Left colon (tissue), 2 donors: ENCODE measurements around the gene C1orf159. TPM values are rescaled to one million over a fixed set of nuclear protein-coding genes. Genes with fewer than 3 reads are reported as not detected.
"Not testable (repeated sequence)": the region's sequence is repeated elsewhere in the genome, so short reads cannot be mapped to it uniquely, and the experiment has no call there.

Experiments used
- ATAC-seq: fragments of 200-7000 bp; cut with Tn5 transposase; one replicate; pipeline ENCODE4 v1.9.1; 2020; ENCODE audit warnings: mild to moderate bottlenecking, moderate library complexity
- DNase-seq, 2 donors: peaks; one replicate each; pipeline ENCODE4 v3.0.0-alpha.2; 2020
- intact Hi-C, 2 donors: fragments of 100-400 bp; cut with DNase I in 1 of 2; cut with micrococcal nuclease in 1 of 2; formaldehyde crosslinking; loops; one replicate each; pipeline versions ENCODE4 v1.11.2 to v1.14.0; 2022; cut with DNase I, micrococcal nuclease
- total RNA-seq, 2 donors: library from RNA; stranded (reverse); fragmentation: NEBNext Ultra II Directional; extraction: Animal tissue kit (Norgen Biotek cat#: 25700); gene quantifications; one replicate each; pipeline ENCODE4 v1.2.1, GENCODE V29; 2021
- donor health status: DM: no; HTN: no; CAD: no.
- donor health status: DM: yes; HTN: yes; CAD: no.

C1orf159 gene
- total RNA-seq, 2 donors from 2014 or later: 17.6 to 28.6 TPM

GRCh38 chr1:1079408-1080121 is 36.3 kb downstream of the C1orf159 start:
- peak; percentile 69 to 72 for DNase-seq
- intact Hi-C loops: no loop called here

GRCh38 chr1:1077396-1077795 is 38.5 kb downstream of the C1orf159 start:
- not testable (repeated sequence) for ATAC-seq

More at GRCh38 chr1:1079408-1080121, 36.3 kb downstream of the C1orf159 start:
- peak; percentile 78 for ATAC-seq

GRCh38 chr1:1075148-1075935 is 40.5 kb downstream of the C1orf159 start:
- intact Hi-C loops: no loop called here
- peak; percentile 14 to 33 for DNase-seq
- ATAC-seq: no peak

More at GRCh38 chr1:1077396-1077795, 38.5 kb downstream of the C1orf159 start:
- intact Hi-C loops, DNase-seq: not testable (repeated sequence)

GRCh38 chr1:1074631-1075147 is 41.2 kb downstream of the C1orf159 start:
- intact Hi-C loops: no loop called here
- ATAC-seq (peak; percentile 23), DNase-seq (peak in 1 of 2 donors; percentile 31)

GRCh38 chr1:1073743-1074587 is 41.9 kb downstream of the C1orf159 start, which contains the start of gene RNF223:
TSS of gene RNF223 (minus strand) at chr1:1074306. CDS start at chr1:1072566, 1,740 bp downstream.
- ATAC-seq (peak; percentile 76), DNase-seq (peak; percentile 85 to 87)
- intact Hi-C loops: no loop called here

- intact Hi-C loops: no loop called here
- DNase-seq (no peak), ATAC-seq (no peak)
These were observed 42.8 kb downstream of the C1orf159 start for GRCh38 chr1:1072849-1073742.

GRCh38 chr1:1072299-1072848 is 43.5 kb downstream of the C1orf159 start:
- no peak for ATAC-seq
- intact Hi-C loops: no loop called here
- no peak for DNase-seq

- no peak for ATAC-seq
- no peak for DNase-seq
- intact Hi-C loops: no loop called here
These were observed 44.2 kb downstream of the C1orf159 start for GRCh38 chr1:1071486-1072298.

DNA sequence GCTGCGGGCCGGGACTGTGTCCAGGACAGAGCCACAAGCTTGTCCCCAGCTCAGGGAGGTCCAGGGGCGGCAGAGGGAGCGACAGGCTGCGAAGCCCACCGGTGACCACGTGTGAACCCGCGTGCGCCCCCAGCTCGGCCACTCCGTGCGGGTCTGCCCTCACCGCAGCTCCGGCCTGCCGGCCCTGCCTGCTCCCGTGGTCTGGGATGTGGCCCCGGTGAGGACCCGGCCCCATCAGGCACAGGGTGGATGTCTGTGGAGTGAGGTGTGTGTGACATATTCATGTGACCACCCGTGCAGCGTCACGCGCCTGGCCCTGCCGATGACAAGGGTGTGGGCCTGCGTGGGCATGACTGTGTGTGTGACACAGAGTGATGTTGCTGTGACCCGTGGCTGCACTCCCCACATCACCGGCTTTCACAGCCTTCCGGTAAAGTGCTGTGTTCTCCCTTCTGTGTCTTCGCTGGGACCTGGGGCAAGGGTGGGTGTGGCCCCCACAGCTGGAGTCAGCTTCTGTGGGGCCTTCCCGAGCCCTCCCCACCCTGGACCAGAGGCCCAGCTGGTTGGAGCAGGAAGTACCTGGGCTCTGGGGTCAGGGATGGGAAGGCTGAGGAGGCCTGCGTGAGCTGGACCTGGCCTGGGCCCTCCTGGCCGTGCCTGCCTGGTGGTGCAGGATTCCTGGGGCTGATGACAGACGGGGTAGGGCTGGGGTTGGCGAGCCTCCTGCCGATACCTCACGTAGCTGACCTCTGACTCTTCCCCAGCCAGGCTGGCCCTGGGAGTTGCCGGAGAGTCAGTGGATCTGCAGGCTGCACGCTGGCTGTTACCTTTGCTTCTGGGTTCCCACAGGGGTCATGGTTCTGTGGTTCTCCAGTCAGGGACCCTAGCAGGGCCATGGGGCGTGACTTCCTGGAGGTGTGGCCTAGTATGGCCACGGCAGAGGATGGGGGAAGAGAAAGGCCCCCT is 45.9 kb downstream of the C1orf159 start:
- intact Hi-C loops: loop anchor here (5.0 to 10.0 kb wide), 2 partner anchors 85 to 88 kb away; partner anchors contain the start of gene PERM1 (in 2 of the 2)
- DNase-seq: no peak
- ATAC-seq: no peak

- intact Hi-C loops: loop anchor here (5.0 to 10.0 kb wide), 2 partner anchors 84 to 87 kb away; partner anchors contain the start of gene PERM1 (in 2 of the 2)
- DNase-seq (peak; percentile 84 to 92), ATAC-seq (peak; percentile 52)
These were observed 46.7 kb downstream of the C1orf159 start for GRCh38 chr1:1069056-1069710.

- peak; percentile 83 for ATAC-seq
- intact Hi-C loops: loop anchor here (5.0 to 10.0 kb wide), 2 partner anchors 84 to 86 kb away; partner anchors contain the start of gene PERM1 (in 2 of the 2)
These were observed 47.3 kb downstream of the C1orf159 start for GRCh38 chr1:1068517-1069055.

DNA sequence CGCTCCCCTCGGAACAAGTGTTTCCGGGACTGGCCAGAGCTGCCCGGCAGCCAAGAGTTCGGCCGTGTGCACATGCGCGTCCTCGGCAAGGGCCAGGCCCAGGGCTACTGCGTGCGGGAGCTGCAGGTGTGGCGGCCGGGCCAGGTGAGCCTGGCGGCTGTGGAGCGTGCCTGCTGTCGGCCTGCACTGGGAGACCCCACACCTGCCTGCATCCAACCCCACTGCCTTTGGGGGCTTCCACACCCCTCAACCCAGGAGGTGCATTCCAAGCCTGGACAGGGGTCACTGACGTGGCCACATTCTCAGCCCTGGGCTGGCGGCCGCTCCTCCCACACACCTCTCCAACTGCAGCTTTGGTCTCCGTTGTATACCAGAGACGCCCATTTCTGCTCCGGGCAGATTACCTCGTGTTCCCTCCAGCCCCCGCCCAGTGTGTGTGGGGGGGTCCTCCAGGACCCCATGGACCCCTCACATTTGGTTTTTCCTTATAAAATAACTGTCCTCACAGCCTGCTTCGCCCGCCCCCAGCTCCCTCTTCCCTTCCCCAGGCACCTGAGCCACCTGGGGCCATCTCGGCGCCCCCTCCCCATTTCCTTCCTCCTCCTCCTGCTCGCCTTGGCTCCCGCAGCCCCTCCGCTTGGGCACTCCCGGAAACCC is 47.9 kb downstream of the C1orf159 start:
- ATAC-seq (peak; percentile 38), DNase-seq (peak in 1 of 2 donors; percentile 58)
- intact Hi-C loops: loop anchor here (5.0 to 10.0 kb wide), 2 partner anchors 83 to 86 kb away; partner anchors contain the start of gene PERM1 (in 2 of the 2)

More at GRCh38 chr1:1068517-1069055, 47.3 kb downstream of the C1orf159 start:
- peak; percentile 77 to 92 for DNase-seq

DNA sequence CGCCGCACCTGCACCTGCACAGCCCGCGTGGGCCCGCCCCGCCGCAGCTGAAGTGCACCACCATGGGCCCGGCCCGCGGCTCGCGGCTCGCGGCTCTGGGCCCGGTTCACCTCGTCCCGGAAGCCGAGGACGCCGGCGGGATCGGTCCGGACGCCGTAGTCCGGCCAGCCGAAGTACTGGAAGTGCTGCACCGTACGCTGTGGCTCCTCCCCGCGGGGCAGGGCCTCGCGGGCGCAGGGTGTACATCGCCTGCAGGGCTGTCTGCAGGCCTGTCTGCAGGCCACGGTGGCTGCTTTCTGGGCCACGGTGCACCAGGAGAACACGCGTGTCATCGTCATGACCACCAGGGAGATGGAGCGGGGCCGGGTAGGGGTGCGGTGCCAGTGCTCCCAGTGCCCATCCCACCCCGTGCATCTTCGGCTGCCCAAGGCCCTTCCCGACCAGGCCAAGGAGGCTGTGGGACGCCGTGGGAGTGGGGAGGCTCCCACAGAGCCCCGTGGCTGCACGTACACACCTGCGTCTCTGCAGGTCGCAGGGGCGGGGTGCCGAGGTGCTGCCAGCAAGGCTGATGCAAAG is 48.5 kb downstream of the C1orf159 start:
- DNase-seq: no peak
- ATAC-seq: no peak
- intact Hi-C loops: loop anchor here (5.0 to 10.0 kb wide), 2 partner anchors 83 to 85 kb away; partner anchors contain the start of gene PERM1 (in 2 of the 2)
